Kidney (tissue), 14 donors: ENCODE data around the gene CFAP91. TPM values are rescaled to one million over a fixed set of nuclear protein-coding genes. Genes with fewer than 3 reads are reported as not detected.

ENCODE experiments used
- DNase-seq, 5 donors: peaks; one replicate each; pipeline ENCODE4 v3.0.0-alpha.2; 2013 to 2020
- FAIRE-seq: peaks from 2 replicates; lab custom pipeline; 2012; peaks lifted over from hg19 to GRCh38; lab: Jason Lieb, UNC
- H3K27ac ChIP-seq, 2 donors: one replicate each; pipeline ENCODE4 v1.7.0; 2013; ENCODE audit warnings: low read depth in 2 of 2, low read length in 2 of 2, inconsistent platforms in 1 of 2
- H3K27me3 ChIP-seq: one replicate; pipeline ENCODE4 v1.7.1; 2013; ENCODE audit warnings: low read length, inconsistent platforms; ENCODE audit not compliant: control insufficient read depth, insufficient read depth
- H3K36me3 ChIP-seq, 3 donors: one replicate each; pipeline versions ENCODE4 v1.7.0 to v1.7.1; 2013; ENCODE audit warnings: low read length in 3 of 3, control low read depth in 1 of 3, inconsistent platforms in 1 of 3; ENCODE audit not compliant: insufficient read depth in 3 of 3, control insufficient read depth in 2 of 3
- H3K4me1 ChIP-seq, 3 donors: one replicate each; pipeline versions ENCODE4 v1.7.0 to v1.7.1; 2013; ENCODE audit warnings: low read length in 3 of 3, inconsistent platforms in 1 of 3, low read depth in 1 of 3; ENCODE audit not compliant: control insufficient read depth in 2 of 3, insufficient read depth in 2 of 3
- H3K4me3 ChIP-seq, 3 donors: one replicate each; pipeline versions ENCODE4 v1.7.0 to v1.8.1; 2013; ENCODE audit warnings: low read length in 3 of 3, control low read depth in 1 of 3, inconsistent platforms in 1 of 3
- H3K9ac ChIP-seq, 3 donors: one replicate each; pipeline versions ENCODE4 v1.7.0 to v1.7.1; 2013; ENCODE audit warnings: low read length in 3 of 3, control low read depth in 1 of 3, inconsistent platforms in 1 of 3
- H3K9me3 ChIP-seq, 3 donors: one replicate each; pipeline versions ENCODE4 v1.7.0 to v1.7.1; 2013; ENCODE audit warnings: low read length in 3 of 3, control low read depth in 1 of 3, inconsistent platforms in 1 of 3; ENCODE audit not compliant: control insufficient read depth in 2 of 3, insufficient read depth in 1 of 3
- CTCF ChIP-seq: IDR thresholded peaks from 3 replicates; pipeline ENCODE4 v1.5.1; 2012; ENCODE audit warnings: mild to moderate bottlenecking, moderate library complexity, borderline replicate concordance; ENCODE audit not compliant: insufficient read depth; ENCODE audit errors: extremely low read depth
- intact Hi-C: fragments of 100-400 bp; cut with DNase I; formaldehyde crosslinking; loops from one replicate; pipeline ENCODE4 v1.11.1; 2022
- polyA plus RNA-seq: library from polyadenylated mRNA; stranded (reverse); fragments of 350-450 nt; fragmentation: Illumina TruSeq; extraction: RNeasy Lipid Tissue Mini Kit (QIAGEN cat#74804); gene quantifications from one replicate; pipeline ENCODE4 v1.2.3, GENCODE V29; 2014; ENCODE audit warnings: low read depth, low replicate concordance; ENCODE audit not compliant: insufficient read depth
- total RNA-seq: library from RNA; stranded (reverse); fragmentation: NEBNext Ultra II Directional; extraction: Animal tissue kit (Norgen Biotek cat#: 25700); gene quantifications from one replicate; pipeline ENCODE4 v1.2.1, GENCODE V29; 2021
- donor health status: control.
- donor health status: control.
- donor health status: control.
- donor health status: control.
- donor health status: control.
- donor health status: DM: yes; HTN: yes; CAD: no.
- donor health status: Normal renal cell carcinoma (clear cell type).

The CFAP91 gene
- total and polyA plus RNA-seq, 2 donors from 2014 or later = 4.7 to 14.1 TPM

GRCh38 chr3:119669906-119670570 lies 32.8 kb upstream of the CFAP91 start:
- no peak for TF ChIP-seq CTCF
- no peak for FAIRE-seq
- no peaks in the 10 kb centered on the region for H3K27me3 ChIP-seq
- no peak for DNase-seq
- intact Hi-C loops = no loop called here
- peaks cover 4 to 20% (median 9%) of the 10 kb centered on the region in 3 donors for H3K36me3 ChIP-seq
- H3K4me3 ChIP-seq = no peak overlapping the region
- peak overlapping the region in 1 of 2 donors; percentile 3 for H3K27ac ChIP-seq
- no peak overlapping the region for H3K9ac ChIP-seq
- no peaks in the 10 kb centered on the region for H3K9me3 ChIP-seq
- H3K4me1 ChIP-seq = peaks cover 0 to 5% (median 0%) of the 10 kb centered on the region in 3 donors

- no peaks in the 10 kb centered on the region for H3K27me3 ChIP-seq
- DNase-seq = no peak
- no peak overlapping the region for H3K9ac ChIP-seq
- FAIRE-seq = no peak
- no peaks in the 10 kb centered on the region for H3K9me3 ChIP-seq
- H3K4me1 ChIP-seq = peaks cover 0 to 11% (median 10%) of the 10 kb centered on the region in 3 donors
- no peak overlapping the region for H3K4me3 ChIP-seq
- H3K36me3 ChIP-seq = peaks cover 4 to 20% (median 7%) of the 10 kb centered on the region in 3 donors
- intact Hi-C loops = no loop called here
- TF ChIP-seq CTCF = no peak
- no peak overlapping the region for H3K27ac ChIP-seq
These were observed 30.0 kb upstream of the CFAP91 start for GRCh38 chr3:119672776-119673175.

- Histone ChIP-seq H3K27ac (no peak overlapping the region), H3K27me3 (no peaks in the 10 kb centered on the region), H3K4me1 (peaks cover 0 to 11% (median 11%) of the 10 kb centered on the region in 3 donors), H3K36me3 (peaks cover 3 to 20% (median 4%) of the 10 kb centered on the region in 3 donors), H3K9ac (no peak overlapping the region), H3K9me3 (no peaks in the 10 kb centered on the region), H3K4me3 (no peak overlapping the region)
- TF ChIP-seq CTCF = no peak
- DNase-seq = peak in 1 of 5 donors; percentile 74
- intact Hi-C loops = no loop called here
- FAIRE-seq = no peak
These were observed 28.9 kb upstream of the CFAP91 start for GRCh38 chr3:119673875-119674274.
